Upper lobe of left lung (tissue), 4 donors: ENCODE results near the gene ACMSD.

ENCODE experiments used
- EP300 ChIP-seq, 4 donors: sonication (generic); formaldehyde crosslinking; IDR thresholded peaks; one replicate each; pipeline ENCODE4 v1.5.1; 2017; ENCODE audit warnings: antibody characterized with exemption in 4 of 4, control low read depth in 2 of 4
- TF ChIP-seq, protein P1 (sequence below), 6 experiments: fragments of 450-650 bp in 4 of 6; fragments of 200-600 bp in 2 of 6; sonication (generic) in 2 of 6; IDR thresholded peaks; one replicate each; pipeline ENCODE4 v1.5.1; 2016 to 2019; ENCODE audit warnings: antibody characterized with exemption in 6 of 6

DNA sequence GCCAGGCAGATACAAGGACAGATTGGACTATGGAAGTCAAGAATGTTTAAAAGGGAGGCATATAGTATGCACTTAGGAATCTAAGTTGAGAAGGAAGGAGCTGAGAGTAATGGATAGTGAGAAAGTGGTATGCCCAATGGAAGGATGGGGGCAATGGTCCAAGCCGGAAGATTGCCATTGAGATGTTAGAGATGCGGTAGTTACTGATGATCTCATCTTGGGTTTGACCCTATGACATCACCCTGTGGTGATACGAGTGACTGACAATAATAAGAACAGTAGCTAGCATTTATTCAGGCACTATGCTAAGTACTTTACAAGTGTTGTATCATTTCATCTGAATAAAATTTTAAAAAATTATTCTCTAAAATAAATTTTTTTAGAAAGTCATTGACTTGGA, 38.5 kb upstream of the ACMSD start:
- no peak for TF ChIP-seq EP300 (IDR thresholded peaks at IDR 0.05)
- TF ChIP-seq, protein P1, sequence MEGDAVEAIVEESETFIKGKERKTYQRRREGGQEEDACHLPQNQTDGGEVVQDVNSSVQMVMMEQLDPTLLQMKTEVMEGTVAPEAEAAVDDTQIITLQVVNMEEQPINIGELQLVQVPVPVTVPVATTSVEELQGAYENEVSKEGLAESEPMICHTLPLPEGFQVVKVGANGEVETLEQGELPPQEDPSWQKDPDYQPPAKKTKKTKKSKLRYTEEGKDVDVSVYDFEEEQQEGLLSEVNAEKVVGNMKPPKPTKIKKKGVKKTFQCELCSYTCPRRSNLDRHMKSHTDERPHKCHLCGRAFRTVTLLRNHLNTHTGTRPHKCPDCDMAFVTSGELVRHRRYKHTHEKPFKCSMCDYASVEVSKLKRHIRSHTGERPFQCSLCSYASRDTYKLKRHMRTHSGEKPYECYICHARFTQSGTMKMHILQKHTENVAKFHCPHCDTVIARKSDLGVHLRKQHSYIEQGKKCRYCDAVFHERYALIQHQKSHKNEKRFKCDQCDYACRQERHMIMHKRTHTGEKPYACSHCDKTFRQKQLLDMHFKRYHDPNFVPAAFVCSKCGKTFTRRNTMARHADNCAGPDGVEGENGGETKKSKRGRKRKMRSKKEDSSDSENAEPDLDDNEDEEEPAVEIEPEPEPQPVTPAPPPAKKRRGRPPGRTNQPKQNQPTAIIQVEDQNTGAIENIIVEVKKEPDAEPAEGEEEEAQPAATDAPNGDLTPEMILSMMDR (IDR thresholded peaks at IDR 0.05), result no peak
